ENCODE results near the gene CGNL1. TPM values are rescaled to one million over a fixed set of nuclear protein-coding genes. Genes with fewer than 3 reads are reported as not detected.

The CGNL1 gene
- total RNA-seq, 2 experiments from 2014 or later = not detected

GRCh38 chr15:57493351-57493750 is 117.0 kb downstream of the CGNL1 start:
- ChIA-PET CTCF (no interaction called here), POLR2A (no interaction called here)
- no peak overlapping the region for H3K4me3 Mint-ChIP-seq

GRCh38 chr15:57494581-57494980 is 118.3 kb downstream of the CGNL1 start:
- Mint-ChIP-seq H3K36me3 (ENCODE audit: low read depth) (no peaks in the 10 kb centered on the region), H3K27me3 (peaks cover 8% of the 10 kb centered on the region), H3K27ac (no peak overlapping the region), H3K9me3 (ENCODE audit: low read depth) (no peaks in the 10 kb centered on the region), H3K4me3 (no peak overlapping the region), H3K4me1 (no peaks in the 10 kb centered on the region)
- no peak for DNase-seq
- ChIA-PET CTCF (interaction anchor here (1.0 to 1.5 kb wide), 2 partner anchors 10 to 49 kb away, joined by 3 to 5 read pairs; no protein-coding TSS in a partner anchor), POLR2A (no interaction called here)
- intact Hi-C loops (cut with DNase I, micrococcal nuclease) = no loop called here
- no peak for ATAC-seq

More at GRCh38 chr15:57493351-57493750, 117.0 kb downstream of the CGNL1 start:
- peaks cover 9% of the 10 kb centered on the region for H3K27me3 Mint-ChIP-seq
- intact Hi-C loops (cut with DNase I, micrococcal nuclease) = no loop called here
- no peak for DNase-seq
- H3K4me1 Mint-ChIP-seq = no peaks in the 10 kb centered on the region
- H3K36me3 Mint-ChIP-seq (ENCODE audit: low read depth) = no peaks in the 10 kb centered on the region
- H3K9me3 Mint-ChIP-seq (ENCODE audit: low read depth) = no peaks in the 10 kb centered on the region
- H3K27ac Mint-ChIP-seq = no peak overlapping the region
- no peak for ATAC-seq

DNA sequence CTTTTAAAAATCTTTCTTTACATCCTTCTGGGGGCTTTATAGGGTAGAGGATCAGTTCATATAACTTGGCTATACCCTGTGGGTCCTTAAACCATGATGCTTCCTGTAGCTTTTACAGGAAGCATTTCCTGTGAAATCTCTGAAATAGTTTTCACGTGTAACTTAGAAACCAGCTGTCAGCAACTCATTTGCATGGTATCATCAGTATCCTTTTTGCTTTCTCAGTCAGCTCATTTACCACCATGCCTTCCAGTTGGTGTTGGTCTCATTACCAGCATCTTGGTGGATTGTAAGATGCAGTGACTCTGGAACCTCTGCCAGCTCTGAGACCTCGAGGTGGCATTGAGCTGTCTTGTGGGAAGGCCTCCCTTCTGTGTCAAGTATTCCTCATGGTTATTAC is 118.7 kb downstream of the CGNL1 start:
- Mint-ChIP-seq H3K27me3 (peaks cover 6% of the 10 kb centered on the region), H3K27ac (no peak overlapping the region), H3K4me1 (no peaks in the 10 kb centered on the region), H3K4me3 (no peak overlapping the region), H3K36me3 (ENCODE audit: low read depth) (no peaks in the 10 kb centered on the region), H3K9me3 (ENCODE audit: low read depth) (no peaks in the 10 kb centered on the region)
- ChIA-PET CTCF (interaction anchor here (1.0 to 1.5 kb wide), 2 partner anchors 10 to 50 kb away, joined by 3 to 5 read pairs; no protein-coding TSS in a partner anchor), POLR2A (no interaction called here)
- intact Hi-C loops (cut with DNase I, micrococcal nuclease) = no loop called here
- DNase-seq (no peak), ATAC-seq (no peak)

- Mint-ChIP-seq H3K27ac (no peak overlapping the region), H3K4me1 (no peaks in the 10 kb centered on the region)
- CTCF ChIA-PET = interaction anchor here (1.0 to 1.5 kb wide), 2 partner anchors 9 to 50 kb away, joined by 3 to 5 read pairs; no protein-coding TSS in a partner anchor
These were observed 119.4 kb downstream of the CGNL1 start for GRCh38 chr15:57495554-57496165.

GRCh38 chr15:57496594-57496945 is 120.3 kb downstream of the CGNL1 start:
- H3K36me3 Mint-ChIP-seq (ENCODE audit: low read depth) = no peaks in the 10 kb centered on the region
- no peaks in the 10 kb centered on the region for H3K27me3 Mint-ChIP-seq
- DNase-seq = no peak
- no peak overlapping the region for H3K4me3 Mint-ChIP-seq
- intact Hi-C loops (cut with DNase I, micrococcal nuclease) = no loop called here
- no peaks in the 10 kb centered on the region for H3K9me3 Mint-ChIP-seq (ENCODE audit: low read depth)
- CTCF ChIA-PET = no interaction called here
- no peak overlapping the region for H3K27ac Mint-ChIP-seq
- H3K4me1 Mint-ChIP-seq = no peaks in the 10 kb centered on the region
- POLR2A ChIA-PET = no interaction called here
- ATAC-seq = no peak

More at GRCh38 chr15:57495554-57496165, 119.4 kb downstream of the CGNL1 start:
- ATAC-seq = no peak
- H3K36me3 Mint-ChIP-seq (ENCODE audit: low read depth) = no peaks in the 10 kb centered on the region
- no peak for DNase-seq
- POLR2A ChIA-PET = no interaction called here
- H3K27me3 Mint-ChIP-seq = peaks cover 3% of the 10 kb centered on the region
- intact Hi-C loops (cut with DNase I, micrococcal nuclease) = no loop called here
- H3K9me3 Mint-ChIP-seq (ENCODE audit: low read depth) = no peaks in the 10 kb centered on the region
- H3K4me3 Mint-ChIP-seq = no peak overlapping the region

DNA sequence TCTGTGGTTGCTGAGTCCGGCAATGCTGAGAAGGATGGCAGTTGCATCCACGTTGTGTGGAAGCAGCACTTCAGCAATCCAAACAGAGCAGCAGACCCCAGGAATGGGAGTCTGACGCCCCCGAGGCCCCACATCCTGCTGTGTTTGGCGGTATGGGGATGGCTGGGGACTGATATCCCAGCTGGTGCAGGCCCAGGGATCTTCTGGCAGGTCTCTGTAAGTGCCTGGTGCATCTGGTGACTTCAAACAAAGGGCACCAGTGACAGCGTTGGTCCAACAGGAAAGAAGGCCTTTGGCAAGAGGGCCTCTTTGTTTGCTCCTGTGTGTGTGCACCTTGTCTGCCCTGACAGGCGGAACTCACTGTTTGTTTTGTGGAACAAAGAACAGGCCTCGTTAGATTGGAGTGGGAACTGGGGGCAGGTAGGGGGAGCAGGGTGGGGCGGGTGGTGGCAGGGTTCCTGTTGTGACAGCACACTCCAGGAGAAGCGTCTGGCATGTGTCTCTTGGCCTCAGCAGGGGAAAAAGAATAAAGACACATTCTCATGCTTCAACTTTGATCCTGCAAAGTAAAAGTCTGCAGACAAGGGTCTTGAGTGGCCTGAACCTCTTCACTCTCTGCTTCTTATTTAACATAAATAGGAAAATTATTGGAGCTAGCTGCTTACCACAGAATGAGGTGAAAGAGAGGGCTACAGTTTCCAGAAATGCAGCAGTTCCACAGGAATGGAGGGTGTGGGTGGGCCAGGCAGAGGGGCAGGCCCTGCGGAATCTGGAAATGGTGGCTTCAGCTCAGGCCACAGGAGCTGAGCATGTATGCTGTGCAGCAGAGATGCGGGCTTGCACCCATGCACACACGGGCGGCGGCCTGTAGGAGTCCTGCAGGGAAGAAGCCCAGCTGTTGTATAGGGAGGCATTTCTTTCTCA is 120.9 kb downstream of the CGNL1 start:
- ChIA-PET POLR2A (no interaction called here), CTCF (no interaction called here)
- no peaks in the 10 kb centered on the region for H3K9me3 Mint-ChIP-seq (ENCODE audit: low read depth)
- H3K27me3 Mint-ChIP-seq = no peaks in the 10 kb centered on the region
- H3K27ac Mint-ChIP-seq = no peak overlapping the region
- no peak for ATAC-seq
- H3K36me3 Mint-ChIP-seq (ENCODE audit: low read depth) = no peaks in the 10 kb centered on the region
- no peak for DNase-seq
- intact Hi-C loops (cut with DNase I, micrococcal nuclease) = no loop called here
- H3K4me3 Mint-ChIP-seq = no peak overlapping the region
- H3K4me1 Mint-ChIP-seq = no peaks in the 10 kb centered on the region

DNA sequence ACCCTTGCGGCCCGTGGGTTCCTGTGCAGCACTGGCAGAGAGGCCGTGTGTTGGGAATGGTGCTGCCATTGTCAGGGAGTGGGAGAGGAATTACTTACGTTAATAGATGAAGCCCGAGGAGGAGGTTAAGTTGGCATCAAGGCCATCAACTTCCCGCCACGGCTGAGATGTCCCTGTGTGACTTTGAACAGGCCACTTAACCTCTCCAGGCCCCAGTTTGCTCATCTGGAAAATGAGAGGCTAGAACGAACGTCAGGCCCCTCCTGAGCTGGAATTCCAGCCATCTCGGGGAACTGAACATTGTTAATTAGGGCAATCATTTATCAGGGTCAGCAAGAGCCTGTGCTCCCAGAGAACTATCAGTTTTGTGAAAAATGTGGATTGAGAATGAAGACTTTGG is 124.0 kb downstream of the CGNL1 start:
- Mint-ChIP-seq H3K36me3 (ENCODE audit: low read depth) (no peaks in the 10 kb centered on the region), H3K9me3 (ENCODE audit: low read depth) (no peaks in the 10 kb centered on the region), H3K27me3 (no peaks in the 10 kb centered on the region), H3K27ac (no peak overlapping the region), H3K4me3 (no peak overlapping the region), H3K4me1 (no peaks in the 10 kb centered on the region)
- DNase-seq (no peak), ATAC-seq (no peak)
- POLR2A ChIA-PET = no interaction called here
- intact Hi-C loops (cut with DNase I, micrococcal nuclease) = no loop called here
- CTCF ChIA-PET = no interaction called here

- no peak for ATAC-seq
- CTCF ChIA-PET = interaction anchor here (0.5 kb wide), 1 partner anchor 1756 kb away, joined by 3 read pairs; no protein-coding TSS in a partner anchor
These were observed 124.8 kb downstream of the CGNL1 start for GRCh38 chr15:57500979-57501576.

GRCh38 chr15:57502116-57502515 is 125.8 kb downstream of the CGNL1 start:
- Mint-ChIP-seq H3K27me3 (no peaks in the 10 kb centered on the region), H3K36me3 (ENCODE audit: low read depth) (no peaks in the 10 kb centered on the region), H3K27ac (no peak overlapping the region), H3K9me3 (ENCODE audit: low read depth) (no peaks in the 10 kb centered on the region), H3K4me1 (no peaks in the 10 kb centered on the region), H3K4me3 (no peak overlapping the region)
- DNase-seq (no peak), ATAC-seq (no peak)
- POLR2A ChIA-PET = no interaction called here
- CTCF ChIA-PET = interaction anchor here (0.6 kb wide), 1 partner anchor 224 kb away, joined by 4 read pairs; no protein-coding TSS in a partner anchor
- intact Hi-C loops (cut with DNase I, micrococcal nuclease) = no loop called here

More at GRCh38 chr15:57500979-57501576, 124.8 kb downstream of the CGNL1 start:
- Mint-ChIP-seq H3K27ac (no peak overlapping the region), H3K27me3 (no peaks in the 10 kb centered on the region), H3K4me3 (no peak overlapping the region), H3K4me1 (no peaks in the 10 kb centered on the region), H3K9me3 (ENCODE audit: low read depth) (no peaks in the 10 kb centered on the region), H3K36me3 (ENCODE audit: low read depth) (no peaks in the 10 kb centered on the region)
- POLR2A ChIA-PET = no interaction called here
- no peak for DNase-seq
- intact Hi-C loops (cut with DNase I, micrococcal nuclease) = no loop called here

- intact Hi-C loops (cut with DNase I, micrococcal nuclease) = no loop called here
- DNase-seq (peak; percentile 14), ATAC-seq (no peak)
- H3K9me3 Mint-ChIP-seq (ENCODE audit: low read depth) = no peaks in the 10 kb centered on the region
- ChIA-PET POLR2A (no interaction called here), CTCF (interaction anchor here (1.1 to 1.6 kb wide), 3 partner anchors 24 to 161 kb away, joined by 3 to 4 read pairs (median 3); no protein-coding TSS in a partner anchor)
- H3K4me1 Mint-ChIP-seq = no peaks in the 10 kb centered on the region
- H3K4me3 Mint-ChIP-seq = no peak overlapping the region
- H3K36me3 Mint-ChIP-seq (ENCODE audit: low read depth) = no peaks in the 10 kb centered on the region
- no peak overlapping the region for H3K27ac Mint-ChIP-seq
- H3K27me3 Mint-ChIP-seq = no peaks in the 10 kb centered on the region
These were observed 126.9 kb downstream of the CGNL1 start for GRCh38 chr15:57503051-57503702.

GRCh38 chr15:57503911-57504598 is 127.8 kb downstream of the CGNL1 start:
- no peaks in the 10 kb centered on the region for H3K27me3 Mint-ChIP-seq
- H3K4me1 Mint-ChIP-seq = no peaks in the 10 kb centered on the region
- ChIA-PET POLR2A (no interaction called here), CTCF (interaction anchor here (1.1 to 1.6 kb wide), 4 partner anchors 9 to 162 kb away, joined by 3 to 5 read pairs (median 4); no protein-coding TSS in a partner anchor)
- no peak overlapping the region for H3K4me3 Mint-ChIP-seq
- intact Hi-C loops (cut with DNase I, micrococcal nuclease) = no loop called here
- no peak overlapping the region for H3K27ac Mint-ChIP-seq
- DNase-seq (no peak), ATAC-seq (no peak)
- H3K36me3 Mint-ChIP-seq (ENCODE audit: low read depth) = no peaks in the 10 kb centered on the region
- no peaks in the 10 kb centered on the region for H3K9me3 Mint-ChIP-seq (ENCODE audit: low read depth)
